ENCODE results near the gene UBE2K.

Gene UBE2K

DNA sequence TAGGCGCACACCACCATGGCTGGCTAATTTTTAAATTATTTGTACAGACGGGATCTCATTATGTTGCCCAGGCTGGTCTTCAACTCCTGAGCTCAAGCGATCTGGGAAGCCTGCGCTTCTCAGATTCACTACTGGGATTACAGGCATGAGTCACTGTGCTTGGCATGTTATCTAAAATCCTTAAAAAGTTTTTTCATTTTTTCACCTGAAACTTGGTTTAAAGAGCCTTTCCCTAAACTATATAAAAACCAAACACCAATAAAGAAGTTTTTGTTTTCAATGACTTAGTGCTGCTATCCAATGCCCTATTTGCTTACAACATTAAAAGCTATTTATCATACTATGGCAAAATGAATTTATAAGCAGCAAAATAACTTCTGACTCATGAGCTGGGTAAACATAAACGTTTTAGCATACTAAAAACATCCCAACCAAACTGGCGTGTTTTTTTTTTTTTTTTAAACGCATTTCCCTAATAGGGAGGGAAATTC, 127.8 kb downstream of the UBE2K start:
- intact Hi-C loops (cut with DNase I), result no loop called here

More for the DNA sequence above, 127.8 kb downstream of the UBE2K start:
- DNase-seq, result no peak

Measured in head of caudate nucleus (tissue), 42 donors.